GM11168 (cell line): Measurements from ENCODE around the gene ERFL.

Experiments
- in situ Hi-C: fragments of 300-500 bp; cut with MboI; formaldehyde crosslinking; loops from one replicate; pipeline ENCODE4 v1.12.0; 2022; ENCODE audit warnings: low sequenced_read_pairs; ENCODE audit not compliant: unreplicated experiment

ERFL gene

GRCh38 chr19:41863209-41863931, 64.9 kb downstream of the ERFL start:
- in situ Hi-C loops = no loop called here

GRCh38 chr19:41862445-41862986, 65.7 kb downstream of the ERFL start:
- in situ Hi-C loops = no loop called here

- in situ Hi-C loops = no loop called here
Observed at GRCh38 chr19:41861846-41862245, 66.4 kb downstream of the ERFL start.

GRCh38 chr19:41861116-41861768, 67.0 kb downstream of the ERFL start:
- in situ Hi-C loops = no loop called here

GRCh38 chr19:41860419-41861115, 67.7 kb downstream of the ERFL start:
- in situ Hi-C loops = no loop called here

- in situ Hi-C loops = no loop called here
Observed at GRCh38 chr19:41859618-41860418, 68.4 kb downstream of the ERFL start, which contains the start of gene RPS19. Gene RPS19, plus strand, starts transcription at chr19:41860255. Its CDS starts 520 bp downstream, at chr19:41860775.

GRCh38 chr19:41859213-41859617, 69.0 kb downstream of the ERFL start:
- in situ Hi-C loops = no loop called here
